Left ventricle myocardium superior (tissue), 1 donor: ENCODE measurements around the gene TCEANC2. TPM values are rescaled to one million over a fixed set of nuclear protein-coding genes. Genes with fewer than 3 reads are reported as not detected.
"Not testable (repeated sequence)": the region's sequence is repeated elsewhere in the genome, so short reads cannot be mapped to it uniquely, and the experiment has no call there.

Source experiments
- ATAC-seq: fragments of 200-7000 bp; cut with Tn5 transposase; one replicate; pipeline ENCODE4 v1.9.1; 2020; ENCODE audit warnings: mild to moderate bottlenecking, moderate library complexity
- DNase-seq: peaks from one replicate; pipeline ENCODE4 v3.0.0-alpha.2; 2020
- intact Hi-C: fragments of 100-400 bp; cut with micrococcal nuclease; formaldehyde crosslinking; loops from one replicate; pipeline ENCODE4 v1.11.0; 2022
- total RNA-seq: library from RNA; stranded (reverse); fragmentation: NEBNext Ultra II Directional; extraction: Animal tissue kit (Norgen Biotek cat#: 25700); gene quantifications from one replicate; pipeline ENCODE4 v1.2.1, GENCODE V29; 2021
- donor health status: DM: no; HTN: yes; CAD: no; lungs with severe emphysema.

The TCEANC2 gene
- total RNA-seq, 1 donor from 2014 or later, result 4.7 TPM

- ATAC-seq, intact Hi-C loops, DNase-seq: not testable (repeated sequence)
Observed at GRCh38 chr1:54019562-54020176, 33.7 kb upstream of the TCEANC2 start.

GRCh38 chr1:54024358-54024757, 29.1 kb upstream of the TCEANC2 start:
- ATAC-seq, result no peak
- intact Hi-C loops, result no loop called here
- no peak for DNase-seq

- ATAC-seq, DNase-seq, intact Hi-C loops: not testable (repeated sequence)
Observed at GRCh38 chr1:54024811-54025210, 28.6 kb upstream of the TCEANC2 start.

DNA sequence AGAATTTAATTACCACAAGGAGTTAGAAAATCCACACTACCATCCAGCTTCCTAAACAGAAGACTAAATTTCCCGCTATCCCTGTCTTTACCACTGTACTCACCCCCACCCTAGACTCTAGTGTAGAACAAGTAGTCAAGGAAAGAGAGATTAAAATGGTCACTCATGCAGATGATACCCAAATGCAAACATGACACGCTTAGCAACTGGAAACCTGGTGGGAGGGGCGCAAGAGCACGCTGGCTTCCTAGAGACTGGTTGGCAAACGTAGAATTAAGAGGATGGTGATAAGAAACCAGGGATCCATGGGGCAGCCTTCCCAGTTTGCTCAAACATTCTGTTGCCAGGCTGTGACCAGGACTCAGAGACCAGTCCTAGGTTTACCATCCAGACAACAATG, 25.6 kb upstream of the TCEANC2 start:
- DNase-seq (peak; percentile 51), ATAC-seq (peak; percentile 94)
- intact Hi-C loops, result no loop called here

DNA sequence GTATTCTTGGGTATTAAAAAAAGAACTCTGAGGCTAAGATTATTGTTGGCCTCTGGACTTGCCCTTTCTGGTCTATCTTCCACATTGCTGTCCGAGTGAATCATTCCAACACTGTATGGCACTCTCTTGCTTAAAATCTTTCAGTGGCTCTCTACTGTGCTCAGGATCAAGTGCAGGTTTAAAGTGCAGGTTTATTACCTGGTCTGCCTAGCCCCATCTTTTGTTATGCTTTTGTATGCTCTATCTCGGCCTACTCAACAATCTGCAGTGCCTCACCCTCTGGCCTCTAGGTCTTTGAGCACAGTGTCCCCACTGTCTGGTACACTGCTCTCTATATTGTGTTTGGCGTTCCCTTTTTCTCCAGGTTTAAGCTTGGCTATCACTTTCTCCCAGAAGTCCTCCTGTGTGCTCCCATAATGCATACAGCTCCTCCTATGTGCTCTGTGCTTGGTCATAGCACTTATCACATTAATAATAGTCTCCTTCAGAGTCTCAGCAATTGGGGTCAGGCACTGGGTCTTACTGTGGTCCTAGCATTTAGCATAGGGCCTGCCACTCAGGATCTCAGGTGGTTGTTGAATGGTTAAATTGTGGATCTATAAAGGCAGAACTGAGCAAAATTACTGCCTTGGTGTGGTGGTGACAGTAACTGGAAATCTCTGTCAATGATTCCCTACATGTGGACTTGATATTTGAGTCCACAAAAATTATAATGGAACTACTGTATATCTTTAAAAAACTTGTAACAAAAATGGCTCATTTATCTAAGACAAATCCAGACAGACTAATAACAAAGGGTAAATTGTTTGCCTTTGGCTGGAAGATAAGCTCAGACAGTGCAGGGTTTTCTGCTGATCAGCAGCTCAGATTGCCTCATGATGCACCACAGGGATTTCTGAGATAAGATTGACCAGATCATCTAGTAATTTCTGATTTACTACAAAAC, 24.8 kb upstream of the TCEANC2 start:
- peak; percentile 42 for ATAC-seq
- DNase-seq, result no peak
- intact Hi-C loops, result no loop called here

DNA sequence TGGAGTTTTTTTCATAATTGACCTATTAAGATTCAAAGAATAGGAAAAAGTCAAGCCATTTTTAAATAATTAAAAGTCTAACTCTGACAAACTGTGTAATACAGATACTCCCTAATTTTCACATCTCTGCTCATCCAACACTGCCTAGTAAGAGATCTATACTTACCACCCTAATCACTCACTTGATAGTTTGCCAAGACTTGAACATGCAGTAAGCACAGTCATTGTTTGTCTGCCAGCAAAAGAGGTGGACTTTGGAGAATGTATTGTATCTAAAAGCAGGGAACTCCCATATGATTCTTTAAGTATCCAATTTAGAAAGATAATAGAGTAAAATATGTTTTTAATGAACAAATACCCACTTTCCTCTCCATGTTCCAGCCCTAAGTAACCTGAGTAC, 15.9 kb upstream of the TCEANC2 start:
- ATAC-seq (peak; percentile 86), DNase-seq (no peak)
- intact Hi-C loops, result no loop called here

- intact Hi-C loops, result no loop called here
- no peak for ATAC-seq
- DNase-seq, result no peak
Observed at GRCh38 chr1:54041806-54042205, 11.6 kb upstream of the TCEANC2 start.

DNA sequence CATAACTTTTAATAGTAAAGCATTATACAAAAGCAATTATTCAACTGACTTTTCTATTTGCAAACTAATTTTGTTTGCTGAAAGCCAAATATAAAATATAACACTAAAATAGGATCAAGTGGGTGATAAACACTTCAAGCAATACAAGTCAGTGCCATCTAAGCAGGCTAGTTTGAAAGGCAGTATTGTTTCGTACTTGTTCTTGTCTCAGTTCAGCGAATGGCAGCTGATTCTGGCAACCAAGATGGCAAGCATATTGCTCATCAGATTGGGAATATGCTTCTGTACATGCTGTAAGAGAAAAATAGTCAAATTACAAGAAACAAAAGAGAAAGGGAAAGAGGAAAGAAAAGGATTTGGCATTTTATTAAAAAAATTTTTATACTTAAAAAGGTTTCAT, 7.9 kb upstream of the TCEANC2 start:
- ATAC-seq (no peak), DNase-seq (no peak)
- intact Hi-C loops, result no loop called here

DNA sequence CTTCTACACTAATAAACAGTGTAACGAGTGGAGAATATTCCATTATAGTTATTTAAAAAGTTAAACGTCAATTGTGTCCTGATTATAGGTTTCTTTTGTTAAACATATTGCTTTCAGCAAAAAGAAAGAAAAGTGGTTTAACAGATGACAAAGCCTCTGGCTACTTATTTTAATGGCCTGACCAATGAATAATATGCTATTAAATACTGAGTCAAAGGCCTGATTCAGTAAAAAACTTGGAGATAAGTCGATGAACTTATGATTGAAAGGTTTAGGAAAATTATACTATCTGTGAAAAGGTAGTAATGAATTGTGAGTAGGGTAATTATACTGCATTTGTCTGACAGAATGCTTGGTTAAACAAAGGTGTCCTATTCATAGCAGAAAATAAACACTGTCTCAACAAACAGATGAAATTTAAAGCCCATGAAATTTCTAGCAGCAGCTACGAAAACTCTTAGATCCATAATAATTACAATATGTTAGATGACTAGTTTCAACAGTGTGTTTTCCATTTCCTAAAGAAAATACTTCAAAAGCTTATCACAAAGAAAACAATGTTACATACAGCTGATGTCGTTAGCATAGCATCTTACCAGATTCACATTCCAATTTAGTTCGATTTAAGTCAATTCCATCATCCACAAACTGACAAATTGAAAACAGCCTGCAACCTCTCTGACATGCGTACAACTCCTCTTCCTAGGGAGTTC, 6.6 kb upstream of the TCEANC2 start:
- intact Hi-C loops, result no loop called here
- DNase-seq, result no peak
- ATAC-seq, result no peak

DNA sequence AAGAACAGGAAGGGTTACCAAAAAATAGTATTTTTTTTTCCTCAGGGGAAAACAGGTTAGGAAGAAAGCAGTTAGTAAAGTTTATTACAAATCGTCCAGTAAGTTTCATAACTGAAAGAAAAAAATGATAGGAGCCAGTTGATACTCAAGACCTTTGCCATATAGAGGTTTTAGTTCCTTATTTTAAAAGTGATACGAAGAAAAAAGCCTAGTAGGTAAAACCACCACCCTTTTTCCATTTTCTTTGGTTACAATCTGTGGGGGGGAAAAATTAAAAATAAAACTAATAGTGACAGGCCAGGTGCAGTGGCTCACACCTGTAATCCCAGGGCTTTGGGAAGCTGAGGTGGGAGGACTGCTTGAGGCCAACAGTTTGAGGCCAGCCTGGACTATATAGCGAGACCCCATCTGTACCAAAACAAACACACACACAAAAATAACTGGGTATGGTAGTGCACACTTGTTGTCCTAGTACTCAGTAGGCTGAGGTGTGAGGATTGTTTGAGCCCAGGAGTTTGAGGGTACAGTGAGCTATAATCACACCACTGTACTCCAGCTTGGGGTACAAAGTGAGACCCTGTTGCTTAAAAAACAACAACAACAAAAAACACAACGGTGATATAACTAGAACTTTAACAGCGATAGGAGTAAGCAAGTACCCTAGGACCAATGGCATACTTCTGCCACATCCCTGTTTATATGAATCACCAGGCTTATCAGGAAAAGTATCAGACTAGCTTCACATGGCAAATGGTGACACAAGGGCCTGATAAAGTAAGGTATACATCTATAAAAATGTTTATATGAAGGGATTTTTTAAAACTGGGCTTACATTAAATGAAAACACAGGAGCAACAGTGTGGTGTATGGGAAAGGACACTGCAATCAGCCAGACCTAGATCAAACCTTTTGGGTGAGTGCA, 5.8 kb upstream of the TCEANC2 start:
- DNase-seq (no peak), ATAC-seq (no peak)
- intact Hi-C loops, result no loop called here

GRCh38 chr1:54050435-54050834, 3.0 kb upstream of the TCEANC2 start:
- intact Hi-C loops, DNase-seq, ATAC-seq: not testable (repeated sequence)

DNA sequence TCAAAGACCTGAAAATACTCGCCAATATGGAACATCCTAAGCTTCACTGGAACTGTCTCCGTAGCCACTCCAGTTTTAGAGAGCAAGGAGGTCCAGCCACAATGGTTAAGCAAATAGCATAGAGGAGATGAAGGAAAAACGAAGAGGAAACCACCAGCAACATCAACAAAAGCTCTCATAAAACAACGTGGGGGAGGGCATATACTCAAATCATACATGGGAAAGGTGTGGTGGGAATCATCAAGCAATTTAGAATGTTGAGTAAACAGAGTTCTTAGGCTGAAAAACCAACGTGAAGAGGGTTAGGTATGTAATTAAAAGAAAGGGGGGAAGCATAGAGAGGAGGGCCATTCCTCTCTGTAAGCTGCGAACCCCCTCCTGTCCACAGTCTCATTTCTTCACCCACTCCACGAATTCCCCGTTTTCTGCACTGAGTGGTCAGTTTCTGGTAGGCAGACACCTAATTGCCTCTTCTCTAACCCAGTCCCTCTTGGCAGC, 1.4 kb upstream of the TCEANC2 start:
- DNase-seq (no peak), ATAC-seq (no peak)
- intact Hi-C loops, result no loop called here

DNA sequence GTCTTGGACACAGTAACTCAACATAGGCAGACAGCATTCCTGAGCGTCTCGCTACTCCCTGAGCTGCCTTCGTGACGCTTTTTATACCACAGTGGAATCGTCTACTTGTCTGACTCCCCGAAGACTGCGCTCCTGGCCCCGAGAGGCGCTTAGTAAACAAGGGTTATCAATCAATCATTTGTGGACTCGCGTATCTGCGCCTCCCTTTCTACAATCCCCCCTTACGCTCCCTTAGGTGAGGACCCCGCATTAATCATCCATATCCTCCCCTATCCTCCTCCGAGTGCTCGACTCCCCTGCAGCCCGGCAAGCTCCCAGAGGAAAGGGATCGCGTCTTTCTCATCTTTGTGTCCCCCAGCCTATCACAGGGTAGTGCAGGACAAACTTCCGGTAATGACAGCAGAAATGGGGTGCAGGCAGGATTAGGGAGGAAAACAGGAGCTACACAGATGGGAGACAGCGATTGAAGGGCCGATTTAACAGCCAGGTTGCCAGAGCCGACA, 926 bp upstream of the TCEANC2 start:
- ATAC-seq (peak; percentile 24), DNase-seq (peak; percentile 37)
- intact Hi-C loops, result no loop called here

DNA sequence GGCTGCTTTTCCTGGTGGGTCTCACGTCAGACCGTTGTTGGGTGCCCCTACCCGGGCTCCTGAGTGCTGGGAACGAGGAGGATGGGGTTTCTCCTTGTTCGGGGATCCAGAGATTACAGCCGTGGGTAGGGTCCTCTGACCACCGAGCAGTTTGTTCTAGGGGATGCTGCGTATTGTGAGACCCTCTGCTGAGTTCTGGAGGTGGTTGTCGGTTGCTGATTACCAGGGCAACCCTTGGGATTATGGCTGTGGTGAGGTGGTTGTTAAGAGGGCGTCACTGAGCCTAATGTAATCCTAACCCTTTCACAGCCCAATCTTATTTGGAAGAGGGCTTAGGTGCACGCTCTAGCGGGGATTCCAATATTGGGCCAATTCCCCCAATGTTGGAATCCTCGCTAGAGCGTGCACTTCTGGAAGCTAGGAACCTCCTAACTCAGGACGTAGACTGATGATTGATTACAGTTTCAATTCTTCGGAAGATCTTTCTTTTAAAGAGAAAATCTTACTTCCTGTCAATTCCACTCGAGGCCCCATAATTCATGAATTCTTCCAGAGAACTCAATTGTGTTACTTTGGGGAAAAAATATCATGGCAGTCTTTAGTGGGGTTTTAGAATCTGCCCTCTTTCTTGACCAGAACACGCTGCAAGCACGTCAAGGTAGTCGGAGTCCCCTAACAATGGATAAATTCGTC, 483 bp downstream of the TCEANC2 start:
- ATAC-seq, result peak; percentile 4
- intact Hi-C loops, result no loop called here
- no peak for DNase-seq

DNA sequence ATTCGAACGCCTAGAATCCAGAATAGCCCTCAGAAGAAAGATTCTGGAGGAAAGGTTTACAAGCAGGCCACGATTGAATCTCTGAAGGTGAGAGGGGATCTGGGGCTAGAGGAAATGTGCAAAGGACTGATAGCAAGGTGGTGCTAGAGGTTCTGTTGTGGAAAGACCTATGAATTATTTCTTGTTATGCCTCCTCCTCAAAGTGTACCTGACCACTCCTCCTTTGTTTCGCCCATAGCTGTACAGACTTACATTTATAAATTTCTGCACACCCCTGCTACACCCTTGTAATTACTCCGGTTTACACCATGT, 986 bp downstream of the TCEANC2 start:
- no peak for ATAC-seq
- intact Hi-C loops, result no loop called here

DNA sequence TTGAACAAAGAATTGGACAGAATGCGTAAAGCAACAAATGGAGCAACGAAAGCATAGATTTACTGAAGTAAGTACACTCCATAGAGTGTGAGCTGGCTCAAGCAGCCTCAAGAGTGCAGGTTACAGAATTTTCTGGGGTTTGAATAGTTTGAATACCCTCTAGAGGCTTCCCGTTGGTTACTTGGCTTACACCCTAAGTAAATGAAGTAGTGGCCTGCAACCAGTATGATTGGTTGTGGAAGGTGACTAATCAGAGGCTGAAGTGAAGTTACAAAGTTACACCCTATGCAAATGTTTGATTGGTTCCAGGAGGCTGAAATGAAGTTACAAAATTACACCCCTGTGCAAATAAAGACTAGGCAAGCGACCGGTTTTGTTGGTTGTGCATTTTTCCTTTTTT, 10.9 kb downstream of the TCEANC2 start:
- no peak for ATAC-seq
- DNase-seq, result no peak
- intact Hi-C loops, result no loop called here

More for the DNA sequence above, 986 bp downstream of the TCEANC2 start:
- DNase-seq, result no peak

DNA sequence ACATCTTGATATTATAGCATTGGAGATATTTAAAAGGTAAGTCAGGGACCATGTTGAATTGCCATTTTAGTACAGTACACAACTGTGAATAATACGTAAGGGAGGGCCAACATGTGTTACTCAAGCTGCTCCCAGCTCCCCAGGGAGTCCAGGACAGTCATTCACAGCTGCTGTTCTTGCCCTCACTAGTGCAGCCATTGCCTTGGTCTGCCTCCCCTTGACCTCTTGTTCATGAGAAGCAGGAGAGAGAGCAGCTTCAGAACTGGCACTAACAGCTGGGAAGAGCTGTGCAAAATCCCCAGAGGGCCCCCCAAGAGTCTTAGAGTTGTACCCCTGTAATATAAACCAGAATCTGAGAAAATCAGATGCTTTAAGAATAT, 16.4 kb downstream of the TCEANC2 start:
- DNase-seq (no peak), ATAC-seq (peak; percentile 32)
- intact Hi-C loops, result no loop called here

DNA sequence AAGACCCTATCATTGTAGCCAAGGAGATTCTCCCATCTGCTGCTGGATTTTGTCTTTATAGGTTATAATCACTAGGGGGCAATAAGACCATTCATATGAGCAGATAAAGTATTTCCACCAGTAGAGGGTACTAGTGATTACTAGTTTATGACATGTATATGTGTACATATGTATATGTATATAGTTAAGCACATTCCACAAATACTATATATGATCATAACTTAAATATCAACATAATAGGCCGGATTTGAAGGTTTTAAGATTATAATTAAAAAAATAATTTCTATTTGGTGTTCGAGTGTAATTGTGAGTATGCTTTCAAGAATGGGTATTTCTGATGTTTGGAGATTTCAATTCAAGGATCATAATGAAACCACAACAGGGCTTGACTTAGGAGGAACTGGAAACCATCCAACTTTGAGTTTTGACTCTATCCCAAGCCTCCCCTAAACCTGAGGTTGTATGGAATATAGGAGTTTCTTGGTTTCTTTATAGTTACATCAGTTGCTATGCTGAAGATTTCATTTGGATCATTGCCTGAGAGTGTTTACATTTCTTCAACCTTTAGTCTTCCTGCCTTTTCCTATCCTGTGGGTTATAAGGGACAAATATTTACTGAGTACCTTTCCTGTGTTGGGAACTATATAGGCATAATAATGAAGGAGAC, 16.9 kb downstream of the TCEANC2 start:
- no peak for DNase-seq
- ATAC-seq, result peak; percentile 63
- intact Hi-C loops, result no loop called here
